Measurements from ENCODE around the gene SOX21. TPM values are rescaled to one million over a fixed set of nuclear protein-coding genes. Genes with fewer than 3 reads are reported as not detected.

The SOX21 gene
- total RNA-seq (2014; rRNA removed; shearing (Covaris generic)): not detected in 2 replicates

GRCh38 chr13:94712287-94712811 lies at the start of gene SOX21:
TSS of gene SOX21 (minus strand) at chr13:94712545. CDS start at chr13:94712049, 496 bp downstream.

Small RNAs within 50 kb of the gene (small RNA-seq; reads per million reads assigned to genes)
- not detected for gene RN7SL585P

Other genes with a start within 250 kb of the SOX21 start
- gene DCT, start 232.9 kb downstream of the SOX21 start, total RNA-seq (2014; rRNA removed; shearing (Covaris generic)): not detected in 2 replicates
- 15.3 and 16.8 TPM in 2 replicates for gene TGDS, start 116.4 kb downstream of the SOX21 start, total RNA-seq (2014; rRNA removed; shearing (Covaris generic))
- gene GPR180, start 110.7 kb downstream of the SOX21 start, total RNA-seq (2014; rRNA removed; shearing (Covaris generic)): 5.3 and 6.2 TPM in 2 replicates